PC-3 (cell line): ENCODE data around the gene MIB1. TPM values are rescaled to one million over a fixed set of nuclear protein-coding genes. Genes with fewer than 3 reads are reported as not detected.

Experiments
- ATAC-seq: fragments of 200-7000 bp; cut with Tn5 transposase; 2 replicates; pipeline ENCODE4 v1.9.1; 2020; ENCODE audit warnings: mild to moderate bottlenecking, moderate library complexity
- BruUV-seq: library from RNA; stranded (reverse); fragments of 400-500 nt; replicated peaks from 2 replicates; lab custom pipeline; 2021; lab: Mats Ljungman, UMichigan
- CTCF ChIA-PET: fragments of 300-600 bp; sonication (Branson Sonifier 250); formaldehyde crosslinking; loops from one replicate; lab custom pipeline; 2022; ENCODE audit warnings: antibody characterized with exemption; lab: Charles Lee
- POLR2A ChIA-PET: fragments of 300-600 bp; sonication (Branson Sonifier 250); formaldehyde crosslinking; loops from one replicate; lab custom pipeline; 2022; ENCODE audit warnings: antibody characterized with exemption; ENCODE audit not compliant: unreplicated experiment; lab: Charles Lee
- DNase-seq: peaks from one replicate; pipeline ENCODE4 v3.0.0-alpha.2; 2015
- H2AFZ ChIP-seq: fragments of 300-600 bp; sonication (generic); 2 replicates; pipeline ENCODE4 v1.6.0; 2016; ENCODE audit warnings: antibody characterized with exemption, low read length
- H3F3A ChIP-seq: fragments of 300-600 bp; sonication (generic); one replicate; pipeline ENCODE4 v1.6.0; 2017; ENCODE audit warnings: antibody characterized with exemption, low read length, control low read depth, mild to moderate bottlenecking; ENCODE audit not compliant: unreplicated experiment
- H3K27ac ChIP-seq: fragments of 300-600 bp; sonication (generic); 2 replicates; pipeline ENCODE4 v1.5.1; 2016; ENCODE audit warnings: mild to moderate bottlenecking, low read length
- H3K27me3 ChIP-seq: fragments of 300-600 bp; sonication (generic); 2 replicates; pipeline ENCODE4 v1.6.1; 2016; ENCODE audit warnings: low read length, mixed read lengths
- H3K36me3 ChIP-seq: fragments of 300-600 bp; sonication (generic); 2 replicates; pipeline ENCODE4 v1.6.1; 2016; ENCODE audit warnings: low read depth, mixed run types, low read length, mixed read lengths
- H3K4me1 ChIP-seq: fragments of 300-600 bp; sonication (generic); 2 replicates; pipeline ENCODE4 v1.5.1; 2016; ENCODE audit warnings: low read length; ENCODE audit not compliant: insufficient read depth
- H3K4me2 ChIP-seq: fragments of 300-600 bp; sonication (generic); 2 replicates; pipeline ENCODE4 v1.6.0; 2016; ENCODE audit warnings: low read length
- H3K4me3 ChIP-seq: fragments of 300-600 bp; sonication (generic); 2 replicates; pipeline ENCODE4 v1.5.1; 2016; ENCODE audit warnings: mild to moderate bottlenecking, low read length, mixed read lengths
- H3K79me2 ChIP-seq: fragments of 300-600 bp; sonication (generic); 2 replicates; pipeline ENCODE4 v1.6.1; 2017; ENCODE audit warnings: low read length, mixed read lengths
- H3K9ac ChIP-seq: fragments of 300-600 bp; sonication (generic); 2 replicates; pipeline ENCODE4 v1.6.0; 2016; ENCODE audit warnings: mild to moderate bottlenecking, low read length
- H3K9me2 ChIP-seq: fragments of 300-600 bp; sonication (generic); replicated peaks from 2 replicates; pipeline ENCODE4 v1.6.1; 2016; ENCODE audit warnings: mixed run types, low read length, mixed read lengths
- H3K9me3 ChIP-seq: fragments of 300-600 bp; sonication (generic); 2 replicates; pipeline ENCODE4 v1.6.1; 2016; ENCODE audit warnings: low read length, mixed read lengths
- H4K20me1 ChIP-seq: fragments of 300-600 bp; sonication (generic); 2 replicates; pipeline ENCODE4 v1.6.1; 2016; ENCODE audit warnings: low read length, mixed read lengths
- CTCF ChIP-seq: fragments of 300-600 bp; sonication (generic); conservative IDR thresholded peaks from 2 replicates; pipeline ENCODE4 v1.5.1; 2017; ENCODE audit warnings: antibody characterized with exemption, low read depth, mild to moderate bottlenecking, low read length
- EZH2 ChIP-seq: fragments of 300-600 bp; sonication (generic); IDR thresholded peaks from one replicate; pipeline ENCODE4 v1.6.1; 2017; ENCODE audit warnings: antibody characterized with exemption, mild to moderate bottlenecking, low read length; ENCODE audit not compliant: unreplicated experiment
- EZH2phosphoT487 ChIP-seq: fragments of 300-600 bp; sonication (generic); IDR thresholded peaks from 2 replicates; pipeline ENCODE4 v1.6.1; 2018; ENCODE audit warnings: mild to moderate bottlenecking, antibody characterized with exemption, low read length, borderline replicate concordance
- intact Hi-C: fragments of 100-400 bp; cut with micrococcal nuclease; formaldehyde crosslinking; loops from 2 replicates; pipeline ENCODE4 v1.9.0; 2023
- total RNA-seq: library from RNA; depleted of rRNA; stranded (reverse); fragments of >200 nt; gene quantifications from 2 replicates; pipeline ENCODE4 v1.2.3, GENCODE V29; 2014

MIB1 gene
- total RNA-seq, 1 experiment from 2014 or later: 25.1 TPM

GRCh38 chr18:21903709-21904108 is 163.1 kb downstream of the MIB1 start:
- no peak for ATAC-seq
- ChIA-PET CTCF (no interaction called here), POLR2A (no interaction called here)
- Histone ChIP-seq H3K27me3 (no peaks in the 10 kb centered on the region), H3K4me3 (no peak overlapping the region), H3K79me2 (no peaks in the 10 kb centered on the region), H3K27ac (no peak overlapping the region), H3K9ac (no peak overlapping the region), H3K4me1 (no peaks in the 10 kb centered on the region), H3K36me3 (no peaks in the 10 kb centered on the region), H3K9me2 (no peaks in the 10 kb centered on the region), H3F3A (no peaks in the 10 kb centered on the region), H3K4me2 (no peak overlapping the region), H4K20me1 (no peaks in the 10 kb centered on the region), H2AFZ (no peak overlapping the region), H3K9me3 (no peaks in the 10 kb centered on the region)
- no peak for DNase-seq
- no TSS peak for BruUV-seq
- no peak for TF ChIP-seq EZH2phosphoT487
- TF ChIP-seq EZH2: no peak
- TF ChIP-seq CTCF: no peak
- intact Hi-C loops: no loop called here

GRCh38 chr18:21904856-21905255 is 164.3 kb downstream of the MIB1 start:
- H3K36me3 ChIP-seq: no peaks in the 10 kb centered on the region
- ChIA-PET CTCF (no interaction called here), POLR2A (interaction anchor here (0.7 kb wide), 1 partner anchor 72 kb away, joined by 10 read pairs; no protein-coding TSS in a partner anchor)
- no peak overlapping the region for H3K9ac ChIP-seq
- H4K20me1 ChIP-seq: no peaks in the 10 kb centered on the region
- no peaks in the 10 kb centered on the region for H3K27me3 ChIP-seq
- TF ChIP-seq EZH2phosphoT487 (no peak), EZH2 (no peak), CTCF (no peak)
- no peak for ATAC-seq
- H3F3A ChIP-seq: no peaks in the 10 kb centered on the region
- H2AFZ ChIP-seq: no peak overlapping the region
- H3K9me2 ChIP-seq: no peaks in the 10 kb centered on the region
- H3K9me3 ChIP-seq: no peaks in the 10 kb centered on the region
- no peak overlapping the region for H3K27ac ChIP-seq
- intact Hi-C loops: no loop called here
- BruUV-seq: no TSS peak
- no peaks in the 10 kb centered on the region for H3K4me1 ChIP-seq
- no peak overlapping the region for H3K4me3 ChIP-seq
- DNase-seq: peak; percentile 9
- no peak overlapping the region for H3K4me2 ChIP-seq
- no peaks in the 10 kb centered on the region for H3K79me2 ChIP-seq

- DNase-seq (no peak), ATAC-seq (no peak)
- Histone ChIP-seq H3K4me3 (no peak overlapping the region), H3K9me3 (no peaks in the 10 kb centered on the region), H3K9me2 (no peaks in the 10 kb centered on the region), H3F3A (no peaks in the 10 kb centered on the region), H3K27me3 (no peaks in the 10 kb centered on the region), H3K36me3 (no peaks in the 10 kb centered on the region), H3K9ac (no peak overlapping the region), H3K27ac (no peak overlapping the region), H3K79me2 (no peaks in the 10 kb centered on the region), H2AFZ (no peak overlapping the region), H4K20me1 (no peaks in the 10 kb centered on the region), H3K4me2 (no peak overlapping the region), H3K4me1 (no peaks in the 10 kb centered on the region)
- ChIA-PET CTCF (no interaction called here), POLR2A (no interaction called here)
- intact Hi-C loops: no loop called here
- TF ChIP-seq EZH2: no peak
- no peak for TF ChIP-seq EZH2phosphoT487
- no peak for TF ChIP-seq CTCF
- BruUV-seq: no TSS peak
Measured at GRCh38 chr18:21907451-21907850, 166.9 kb downstream of the MIB1 start.
